ENCODE measurements around the gene C14orf93.
A peak's percentile ranks its signal among the peaks of the same experiment; 100 is the strongest.

The C14orf93 gene, protein sequence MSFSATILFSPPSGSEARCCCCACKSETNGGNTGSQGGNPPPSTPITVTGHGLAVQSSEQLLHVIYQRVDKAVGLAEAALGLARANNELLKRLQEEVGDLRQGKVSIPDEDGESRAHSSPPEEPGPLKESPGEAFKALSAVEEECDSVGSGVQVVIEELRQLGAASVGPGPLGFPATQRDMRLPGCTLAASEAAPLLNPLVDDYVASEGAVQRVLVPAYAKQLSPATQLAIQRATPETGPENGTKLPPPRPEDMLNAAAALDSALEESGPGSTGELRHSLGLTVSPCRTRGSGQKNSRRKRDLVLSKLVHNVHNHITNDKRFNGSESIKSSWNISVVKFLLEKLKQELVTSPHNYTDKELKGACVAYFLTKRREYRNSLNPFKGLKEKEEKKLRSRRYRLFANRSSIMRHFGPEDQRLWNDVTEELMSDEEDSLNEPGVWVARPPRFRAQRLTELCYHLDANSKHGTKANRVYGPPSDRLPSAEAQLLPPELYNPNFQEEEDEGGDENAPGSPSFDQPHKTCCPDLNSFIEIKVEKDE

DNA sequence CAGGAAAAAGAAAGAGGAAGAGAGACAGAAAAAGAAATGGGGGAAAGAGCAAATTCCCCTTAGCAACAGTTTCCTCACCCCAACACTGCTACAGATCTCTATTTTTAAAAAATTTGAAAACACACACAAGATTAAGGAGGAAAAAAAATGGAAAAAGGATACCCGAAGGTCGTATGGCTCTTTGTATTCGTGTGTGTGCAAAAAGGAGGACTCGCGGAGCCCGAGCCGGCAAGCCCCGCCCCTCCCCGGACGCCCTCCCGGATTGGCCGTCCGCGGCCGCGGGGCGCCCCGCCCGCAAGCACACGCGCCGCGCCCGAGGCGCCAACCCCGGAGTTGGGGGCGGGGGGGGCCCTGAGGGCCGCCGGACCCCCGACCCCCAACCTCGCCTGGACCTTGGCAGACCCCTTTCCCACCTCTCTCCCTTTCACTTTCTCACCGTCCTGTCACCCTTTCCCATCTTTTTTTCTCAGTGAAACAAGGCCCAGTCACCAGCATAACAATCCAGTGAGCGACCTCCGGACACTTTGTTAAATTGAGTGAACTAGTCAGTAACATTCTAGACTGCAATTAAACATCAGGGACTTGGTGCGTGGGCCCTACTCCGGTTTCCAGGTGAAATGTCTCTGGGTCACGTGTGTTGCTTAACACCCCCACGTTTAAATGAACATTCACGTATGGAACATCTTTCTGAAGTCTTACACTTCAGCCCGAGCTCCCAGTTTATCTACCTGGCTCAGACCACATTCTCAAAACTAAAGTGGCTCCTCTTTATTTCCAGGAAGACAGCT lies at the start of gene C14orf93:
C14orf93 (minus strand) TSS at position 205 of the 788 bp plus-strand sequence. CDS start 11,120 bp downstream, outside the sequence.
- Histone ChIP-seq H4K20me1 (ENCODE audit: control insufficient read depth, insufficient read depth, low read depth, low read length) (no peaks in the 10 kb centered on the region), H3K27ac (ENCODE audit: low read depth, low read length) (peak within 1 kb of the TSS; percentile 87)

DNA sequence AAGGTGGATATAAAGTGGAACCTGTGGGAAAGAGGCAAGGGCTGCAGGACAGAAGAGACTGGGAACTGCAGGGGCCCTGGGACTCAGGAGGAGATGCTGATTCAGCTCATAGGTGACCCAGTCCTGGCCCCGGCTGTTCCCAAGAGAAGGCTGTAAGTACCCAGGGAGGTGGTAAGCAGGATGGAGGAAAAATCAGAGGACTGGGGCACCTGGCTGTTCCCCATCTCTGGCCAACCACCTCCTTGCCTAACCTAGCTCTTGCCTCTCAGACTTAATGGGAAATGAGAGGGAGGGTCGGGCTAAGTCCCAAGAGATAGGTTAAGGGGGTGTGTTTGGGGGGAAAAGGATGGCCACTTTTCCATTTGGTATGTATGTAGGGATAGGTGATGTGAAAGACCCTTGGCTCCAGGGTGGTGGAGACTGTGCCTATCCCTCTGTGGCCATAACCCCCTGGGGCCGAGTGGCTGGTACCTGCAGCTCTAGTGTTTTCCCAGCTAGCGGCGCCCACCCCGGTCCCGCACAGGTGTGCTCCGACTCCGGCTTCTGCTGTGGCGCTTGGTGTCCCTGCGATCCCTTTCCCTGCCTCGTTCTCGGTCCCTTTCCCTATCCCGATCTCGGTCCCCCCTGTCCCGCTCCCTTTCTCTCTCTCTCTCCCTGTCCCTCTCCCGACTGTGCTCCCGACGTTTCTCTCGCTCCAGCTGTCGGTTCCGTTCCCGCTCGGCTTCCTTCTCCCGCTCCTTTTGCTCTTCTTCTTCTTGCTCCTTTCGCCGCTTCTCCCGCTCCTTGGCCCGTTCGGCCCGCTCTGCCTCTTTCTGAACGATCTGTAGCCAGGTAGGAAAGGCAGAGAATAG lies 48.9 kb upstream of the C14orf93 start:
- no peak overlapping the region for H3K4me3 ChIP-seq (ENCODE audit: low read length)
- peaks cover 6% of the 10 kb centered on the region; the same call in 1 of the 2 replicates for H3K27me3 ChIP-seq (ENCODE audit: control insufficient read depth, low read length)
- peaks cover 30% of the 10 kb centered on the region for H3F3A ChIP-seq (ENCODE audit: control insufficient read depth, insufficient read depth)
- H3K9me3 ChIP-seq (ENCODE audit: control insufficient read depth, insufficient read depth, low read length) = no peaks in the 10 kb centered on the region
- H3K9me2 ChIP-seq (replicated peaks; ENCODE audit: control insufficient read depth, low read length) = no peaks in the 10 kb centered on the region
- no peak overlapping the region; the same call in 1 of the 2 replicates for H3K27ac ChIP-seq (ENCODE audit: low read depth, low read length)
- peaks cover 45% of the 10 kb centered on the region for H3K36me3 ChIP-seq (ENCODE audit: control insufficient read depth, low read length)
- TF ChIP-seq EZH2phosphoT487 (IDR thresholded peaks at IDR 0.05; ENCODE audit: borderline replicate concordance, low read length) = no peak
- TF ChIP-seq, protein P1, sequence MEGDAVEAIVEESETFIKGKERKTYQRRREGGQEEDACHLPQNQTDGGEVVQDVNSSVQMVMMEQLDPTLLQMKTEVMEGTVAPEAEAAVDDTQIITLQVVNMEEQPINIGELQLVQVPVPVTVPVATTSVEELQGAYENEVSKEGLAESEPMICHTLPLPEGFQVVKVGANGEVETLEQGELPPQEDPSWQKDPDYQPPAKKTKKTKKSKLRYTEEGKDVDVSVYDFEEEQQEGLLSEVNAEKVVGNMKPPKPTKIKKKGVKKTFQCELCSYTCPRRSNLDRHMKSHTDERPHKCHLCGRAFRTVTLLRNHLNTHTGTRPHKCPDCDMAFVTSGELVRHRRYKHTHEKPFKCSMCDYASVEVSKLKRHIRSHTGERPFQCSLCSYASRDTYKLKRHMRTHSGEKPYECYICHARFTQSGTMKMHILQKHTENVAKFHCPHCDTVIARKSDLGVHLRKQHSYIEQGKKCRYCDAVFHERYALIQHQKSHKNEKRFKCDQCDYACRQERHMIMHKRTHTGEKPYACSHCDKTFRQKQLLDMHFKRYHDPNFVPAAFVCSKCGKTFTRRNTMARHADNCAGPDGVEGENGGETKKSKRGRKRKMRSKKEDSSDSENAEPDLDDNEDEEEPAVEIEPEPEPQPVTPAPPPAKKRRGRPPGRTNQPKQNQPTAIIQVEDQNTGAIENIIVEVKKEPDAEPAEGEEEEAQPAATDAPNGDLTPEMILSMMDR (IDR thresholded peaks at IDR 0.05; ENCODE audit: low read depth, low read length, poor library complexity, severe bottlenecking) = no peak
- no peak overlapping the region for H3K4me2 ChIP-seq (ENCODE audit: low read length)
- no peaks in the 10 kb centered on the region for H3K79me2 ChIP-seq (ENCODE audit: control insufficient read depth, low read length)
- peaks cover 26% of the 10 kb centered on the region for H3K4me1 ChIP-seq (ENCODE audit: control insufficient read depth, low read length)
- H4K20me1 ChIP-seq (ENCODE audit: control insufficient read depth, insufficient read depth, low read depth, low read length) = no peaks in the 10 kb centered on the region

More for the DNA sequence above, at the start of gene C14orf93:
- Histone ChIP-seq H3K9me2 (replicated peaks; ENCODE audit: control insufficient read depth, low read length) (no peaks in the 10 kb centered on the region), H3K4me1 (ENCODE audit: control insufficient read depth, low read length) (peaks cover 51% of the 10 kb centered on the region), H3K36me3 (ENCODE audit: control insufficient read depth, low read length) (peaks cover 7% of the 10 kb centered on the region; the same call in 1 of the 2 replicates), H3F3A (ENCODE audit: control insufficient read depth, insufficient read depth) (peaks cover 24% of the 10 kb centered on the region), H3K4me2 (ENCODE audit: low read length) (peak within 1 kb of the TSS; percentile 98), H3K9me3 (ENCODE audit: control insufficient read depth, insufficient read depth, low read length) (no peaks in the 10 kb centered on the region), H3K79me2 (ENCODE audit: control insufficient read depth, low read length) (peaks cover 39% of the 10 kb centered on the region), H3K4me3 (ENCODE audit: low read length) (peak within 1 kb of the TSS; percentile 89), H3K27me3 (ENCODE audit: control insufficient read depth, low read length) (no peaks in the 10 kb centered on the region)
- TF ChIP-seq, protein P1 (IDR thresholded peaks at IDR 0.05; ENCODE audit: low read depth, low read length, poor library complexity, severe bottlenecking) = no peak
- no peak for TF ChIP-seq EZH2phosphoT487 (IDR thresholded peaks at IDR 0.05; ENCODE audit: borderline replicate concordance, low read length)
